Measurements from ENCODE around the gene LMBRD2.

DNA sequence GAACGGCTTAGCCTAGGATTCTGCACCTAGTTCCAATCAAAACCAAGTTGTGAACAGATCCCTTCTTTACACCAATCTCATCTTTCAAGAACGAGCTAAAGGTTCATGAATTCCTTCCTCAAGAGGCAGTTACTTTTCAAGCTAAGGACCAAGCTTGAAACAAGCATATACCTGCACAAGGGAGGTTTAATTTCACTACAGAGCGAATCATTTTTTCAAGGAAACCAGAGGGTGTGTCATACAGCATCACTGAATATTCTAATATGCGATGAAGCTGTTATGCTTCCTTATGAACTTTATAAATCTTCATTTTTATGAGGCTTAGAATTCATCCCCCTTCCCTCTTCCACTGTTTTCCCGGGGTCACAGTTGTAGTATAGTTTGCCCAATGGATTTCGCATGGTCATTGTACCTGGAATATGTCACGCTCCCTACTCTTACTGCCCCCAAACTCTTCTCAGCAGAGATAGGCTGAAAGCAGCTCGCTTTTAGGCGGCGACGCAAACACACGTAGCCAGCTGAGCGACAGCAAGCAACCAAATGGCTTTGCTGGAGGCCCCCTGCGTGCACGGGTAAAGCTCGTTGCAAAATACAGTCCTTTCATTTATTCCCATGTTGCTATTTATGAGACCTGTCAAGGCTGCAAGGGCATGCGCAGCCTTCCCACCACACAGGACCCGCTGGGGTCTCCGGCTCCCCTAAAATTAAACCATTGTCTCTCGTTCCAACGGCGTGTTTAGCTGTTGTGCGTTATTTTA is 832 bp downstream of the LMBRD2 start:
- TF ChIP-seq, protein P1, sequence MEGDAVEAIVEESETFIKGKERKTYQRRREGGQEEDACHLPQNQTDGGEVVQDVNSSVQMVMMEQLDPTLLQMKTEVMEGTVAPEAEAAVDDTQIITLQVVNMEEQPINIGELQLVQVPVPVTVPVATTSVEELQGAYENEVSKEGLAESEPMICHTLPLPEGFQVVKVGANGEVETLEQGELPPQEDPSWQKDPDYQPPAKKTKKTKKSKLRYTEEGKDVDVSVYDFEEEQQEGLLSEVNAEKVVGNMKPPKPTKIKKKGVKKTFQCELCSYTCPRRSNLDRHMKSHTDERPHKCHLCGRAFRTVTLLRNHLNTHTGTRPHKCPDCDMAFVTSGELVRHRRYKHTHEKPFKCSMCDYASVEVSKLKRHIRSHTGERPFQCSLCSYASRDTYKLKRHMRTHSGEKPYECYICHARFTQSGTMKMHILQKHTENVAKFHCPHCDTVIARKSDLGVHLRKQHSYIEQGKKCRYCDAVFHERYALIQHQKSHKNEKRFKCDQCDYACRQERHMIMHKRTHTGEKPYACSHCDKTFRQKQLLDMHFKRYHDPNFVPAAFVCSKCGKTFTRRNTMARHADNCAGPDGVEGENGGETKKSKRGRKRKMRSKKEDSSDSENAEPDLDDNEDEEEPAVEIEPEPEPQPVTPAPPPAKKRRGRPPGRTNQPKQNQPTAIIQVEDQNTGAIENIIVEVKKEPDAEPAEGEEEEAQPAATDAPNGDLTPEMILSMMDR (optimal IDR thresholded peaks at IDR 0.05 in 1 of 3, IDR thresholded peaks at IDR 0.05 in 1 of 3, conservative IDR thresholded peaks at IDR 0.05 in 1 of 3; ENCODE audit: extremely low read depth in 1 of 3, insufficient read depth in 2 of 3, low read length in 3 of 3) = peak in 2 of 3 experiments; percentile 2 to 28
- TF ChIP-seq EZH2 (IDR thresholded peaks at IDR 0.05; ENCODE audit: low read length) = no peak

All from keratinocyte (primary cell).